ENCODE results near the gene LRRC4C.

LRRC4C gene

DNA sequence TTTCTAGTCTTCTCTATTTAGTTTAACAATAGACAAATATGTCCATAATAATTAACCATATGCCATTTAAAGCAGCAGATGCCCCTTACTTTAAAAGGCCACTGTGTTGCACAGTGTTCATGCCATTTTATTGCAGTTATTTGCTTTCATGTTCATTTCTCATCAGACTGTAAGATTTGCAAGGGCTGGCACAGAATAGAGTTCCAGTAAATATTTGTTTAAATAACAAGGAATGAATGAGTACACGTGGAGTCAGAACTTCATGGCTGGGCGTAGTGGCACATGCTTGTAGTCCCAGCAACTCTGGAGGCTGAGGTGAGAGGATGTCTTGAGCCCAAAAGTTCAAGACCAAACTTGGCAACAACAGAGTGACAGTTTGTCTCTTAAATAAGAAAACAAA lies 1228.6 kb downstream of the LRRC4C start:
- Histone ChIP-seq H4K8ac (ENCODE audit: low read depth, low read length) (no peak overlapping the region), H4K91ac (ENCODE audit: low read depth, low read length, poor library complexity) (no peak overlapping the region), H3K4me2 (ENCODE audit: insufficient read depth, low read length, poor library complexity, severe bottlenecking) (no peak overlapping the region), H3K79me1 (ENCODE audit: low read depth, low read length) (no peaks in the 10 kb centered on the region), H3K4me1 (ENCODE audit: control insufficient read depth in 2 of 2, insufficient read depth in 1 of 2, low read depth in 1 of 2, low read length in 2 of 2) (no peaks in the 10 kb centered on the region), H3K9me3 (replicated peaks in 1 of 2; ENCODE audit: control insufficient read depth in 2 of 2, insufficient read depth in 1 of 2, low read depth in 1 of 2, low read length in 2 of 2) (no peaks in the 10 kb centered on the region), H3K27ac (replicated peaks; ENCODE audit: low read length) (no peak overlapping the region), H3K4ac (ENCODE audit: low read length) (no peak overlapping the region), H3K9ac (ENCODE audit: low read depth, low read length, poor library complexity) (no peak overlapping the region), H2BK5ac (ENCODE audit: low read length) (no peak overlapping the region), H3K18ac (ENCODE audit: low read length) (no peak overlapping the region), H3K27me3 (ENCODE audit: control insufficient read depth in 3 of 3, insufficient read depth in 3 of 3, low read depth in 1 of 3, low read length in 3 of 3) (no peaks in the 10 kb centered on the region), H2AFZ (ENCODE audit: low read length) (no peak overlapping the region), H2AK5ac (ENCODE audit: low read depth, low read length) (no peak overlapping the region), H3K4me3 (ENCODE audit: low read length in 2 of 2) (no peak overlapping the region), H2BK120ac (ENCODE audit: low read depth, low read length) (no peak overlapping the region), H3K23ac (ENCODE audit: low read depth, low read length, poor library complexity) (no peak overlapping the region), H3K36me3 (replicated peaks in 1 of 2; ENCODE audit: control insufficient read depth in 2 of 2, insufficient read depth in 2 of 2, low read length in 2 of 2) (no peaks in the 10 kb centered on the region), H3K14ac (ENCODE audit: low read length) (no peak overlapping the region), H2BK15ac (ENCODE audit: low read length) (no peak overlapping the region), H2BK12ac (ENCODE audit: low read length) (no peak overlapping the region)
- no peak for DNase-seq (ENCODE audit: low spot score)
- no CpG with 5 or more reads among the region's 2 CpGs for WGBS, 2 donors (ENCODE audit: extremely low coverage in 2 of 2, insufficient read length in 2 of 2, insufficient replicate concordance in 1 of 2)

DNA sequence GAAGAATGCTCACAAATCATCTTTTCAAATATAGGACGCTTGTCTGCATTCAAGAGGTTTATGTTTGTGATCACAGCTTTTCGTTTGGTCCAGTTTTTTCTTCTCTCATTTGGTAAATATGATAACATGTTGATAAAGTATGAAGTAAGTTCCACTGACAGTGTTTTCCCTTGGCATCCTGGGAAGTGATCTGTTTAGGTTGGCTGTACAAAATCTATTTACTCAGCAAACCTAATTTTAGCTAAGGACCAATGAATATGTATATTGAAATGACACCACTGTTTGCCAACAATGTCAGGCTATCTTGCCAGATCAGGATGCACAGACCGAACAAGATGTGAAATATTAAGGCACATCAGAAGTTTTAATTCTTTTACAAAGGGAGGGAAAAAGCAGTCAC lies 1230.8 kb downstream of the LRRC4C start:
- Histone ChIP-seq H3K4me1 (ENCODE audit: control insufficient read depth in 2 of 2, insufficient read depth in 1 of 2, low read depth in 1 of 2, low read length in 2 of 2) (no peaks in the 10 kb centered on the region), H3K4ac (ENCODE audit: low read length) (no peak overlapping the region)
- WGBS, 2 donors (ENCODE audit: extremely low coverage in 2 of 2, insufficient read length in 2 of 2, insufficient replicate concordance in 1 of 2) = no CpG with 5 or more reads among the region's 3 CpGs

DNA sequence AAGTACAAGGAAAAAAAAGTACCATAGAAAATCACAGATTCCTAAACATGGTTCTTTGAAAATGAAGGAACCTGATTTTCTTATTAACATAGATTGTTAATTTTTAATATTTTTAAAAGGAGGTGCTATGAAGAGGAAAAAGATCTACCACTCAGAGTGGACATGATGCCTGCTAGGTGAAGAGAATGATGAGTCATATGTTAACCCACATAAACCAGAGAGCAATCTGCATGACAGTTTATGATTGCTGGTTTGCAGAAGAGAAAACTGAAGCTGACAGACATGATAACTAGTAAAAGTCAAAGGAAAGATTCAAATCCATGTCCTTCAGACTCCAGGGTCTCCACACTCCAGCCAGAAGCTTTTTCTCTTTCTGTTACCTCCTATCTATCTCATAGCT lies 1231.7 kb downstream of the LRRC4C start:
- no peak overlapping the region for H3K4me2 ChIP-seq (ENCODE audit: insufficient read depth, low read length, poor library complexity, severe bottlenecking)
- no peak overlapping the region for H3K27ac ChIP-seq (replicated peaks; ENCODE audit: low read length)
- H2AFZ ChIP-seq (ENCODE audit: low read length) = no peak overlapping the region
- H3K18ac ChIP-seq (ENCODE audit: low read length) = no peak overlapping the region
- H2BK5ac ChIP-seq (ENCODE audit: low read length) = no peak overlapping the region
- H2BK15ac ChIP-seq (ENCODE audit: low read length) = no peak overlapping the region
- no peak overlapping the region for H2BK12ac ChIP-seq (ENCODE audit: low read length)
- no peaks in the 10 kb centered on the region for H3K79me1 ChIP-seq (ENCODE audit: low read depth, low read length)
- no peak overlapping the region for H3K23ac ChIP-seq (ENCODE audit: low read depth, low read length, poor library complexity)
- H3K27me3 ChIP-seq (ENCODE audit: control insufficient read depth in 3 of 3, insufficient read depth in 3 of 3, low read depth in 1 of 3, low read length in 3 of 3) = no peaks in the 10 kb centered on the region
- H3K4me3 ChIP-seq (ENCODE audit: low read length in 2 of 2) = no peak overlapping the region
- no peak overlapping the region for H3K9ac ChIP-seq (ENCODE audit: low read depth, low read length, poor library complexity)
- no peak overlapping the region for H4K91ac ChIP-seq (ENCODE audit: low read depth, low read length, poor library complexity)
- H3K4ac ChIP-seq (ENCODE audit: low read length) = no peak overlapping the region
- H3K4me1 ChIP-seq (ENCODE audit: control insufficient read depth in 2 of 2, insufficient read depth in 1 of 2, low read depth in 1 of 2, low read length in 2 of 2) = peaks cover 0 to 2% of the 10 kb centered on the region in 2 donors
- H2BK120ac ChIP-seq (ENCODE audit: low read depth, low read length) = no peak overlapping the region
- DNase-seq (ENCODE audit: low spot score) = no peak
- no peaks in the 10 kb centered on the region for H3K36me3 ChIP-seq (replicated peaks in 1 of 2; ENCODE audit: control insufficient read depth in 2 of 2, insufficient read depth in 2 of 2, low read length in 2 of 2)
- no peaks in the 10 kb centered on the region for H3K9me3 ChIP-seq (replicated peaks in 1 of 2; ENCODE audit: control insufficient read depth in 2 of 2, insufficient read depth in 1 of 2, low read depth in 1 of 2, low read length in 2 of 2)
- H3K14ac ChIP-seq (ENCODE audit: low read length) = no peak overlapping the region
- H2AK5ac ChIP-seq (ENCODE audit: low read depth, low read length) = no peak overlapping the region
- no peak overlapping the region for H4K8ac ChIP-seq (ENCODE audit: low read depth, low read length)

More for the DNA sequence above, 1230.8 kb downstream of the LRRC4C start:
- Histone ChIP-seq H2BK15ac (ENCODE audit: low read length) (no peak overlapping the region), H3K23ac (ENCODE audit: low read depth, low read length, poor library complexity) (no peak overlapping the region), H3K14ac (ENCODE audit: low read length) (no peak overlapping the region), H4K8ac (ENCODE audit: low read depth, low read length) (no peak overlapping the region), H3K9ac (ENCODE audit: low read depth, low read length, poor library complexity) (no peak overlapping the region), H3K18ac (ENCODE audit: low read length) (no peak overlapping the region), H3K4me3 (ENCODE audit: low read length in 2 of 2) (no peak overlapping the region), H3K27ac (replicated peaks; ENCODE audit: low read length) (no peak overlapping the region), H3K79me1 (ENCODE audit: low read depth, low read length) (no peaks in the 10 kb centered on the region), H3K9me3 (replicated peaks in 1 of 2; ENCODE audit: control insufficient read depth in 2 of 2, insufficient read depth in 1 of 2, low read depth in 1 of 2, low read length in 2 of 2) (no peaks in the 10 kb centered on the region), H2BK12ac (ENCODE audit: low read length) (no peak overlapping the region), H4K91ac (ENCODE audit: low read depth, low read length, poor library complexity) (no peak overlapping the region), H3K36me3 (replicated peaks in 1 of 2; ENCODE audit: control insufficient read depth in 2 of 2, insufficient read depth in 2 of 2, low read length in 2 of 2) (no peaks in the 10 kb centered on the region), H2BK5ac (ENCODE audit: low read length) (no peak overlapping the region), H3K27me3 (ENCODE audit: control insufficient read depth in 3 of 3, insufficient read depth in 3 of 3, low read depth in 1 of 3, low read length in 3 of 3) (no peaks in the 10 kb centered on the region), H2AFZ (ENCODE audit: low read length) (no peak overlapping the region), H2AK5ac (ENCODE audit: low read depth, low read length) (no peak overlapping the region), H3K4me2 (ENCODE audit: insufficient read depth, low read length, poor library complexity, severe bottlenecking) (no peak overlapping the region), H2BK120ac (ENCODE audit: low read depth, low read length) (no peak overlapping the region)
- DNase-seq (ENCODE audit: low spot score) = no peak

DNA sequence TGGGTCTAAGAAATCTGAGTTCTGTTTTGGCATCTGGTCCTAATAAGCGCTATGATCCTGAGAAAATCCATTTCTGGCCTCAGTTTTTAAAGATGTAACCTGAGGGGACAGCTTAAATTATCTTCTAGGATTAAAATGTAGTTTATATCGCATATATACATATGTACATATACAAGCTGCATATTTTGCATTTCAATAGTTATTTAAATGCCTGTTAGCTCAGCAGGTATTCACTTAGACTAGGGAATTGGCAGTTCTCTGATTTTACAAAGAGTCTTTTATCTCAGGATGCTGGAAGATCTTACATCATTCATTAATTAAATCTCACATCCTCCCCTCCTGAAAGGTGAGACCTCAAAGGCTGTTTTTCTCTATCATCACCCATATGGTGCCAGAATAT lies 1232.8 kb downstream of the LRRC4C start:
- no peak overlapping the region for H2AK5ac ChIP-seq (ENCODE audit: low read depth, low read length)
- H2BK15ac ChIP-seq (ENCODE audit: low read length) = no peak overlapping the region
- no peak overlapping the region for H4K8ac ChIP-seq (ENCODE audit: low read depth, low read length)
- no peak for DNase-seq (ENCODE audit: low spot score)
- no peak overlapping the region for H2BK5ac ChIP-seq (ENCODE audit: low read length)
- H3K4me2 ChIP-seq (ENCODE audit: insufficient read depth, low read length, poor library complexity, severe bottlenecking) = no peak overlapping the region
- no CpG with 5 or more reads among the region's 2 CpGs for WGBS, 2 donors (ENCODE audit: extremely low coverage in 2 of 2, insufficient read length in 2 of 2, insufficient replicate concordance in 1 of 2)
- no peak overlapping the region for H3K23ac ChIP-seq (ENCODE audit: low read depth, low read length, poor library complexity)
- H3K9me3 ChIP-seq (replicated peaks in 1 of 2; ENCODE audit: control insufficient read depth in 2 of 2, insufficient read depth in 1 of 2, low read depth in 1 of 2, low read length in 2 of 2) = no peaks in the 10 kb centered on the region
- no peak overlapping the region for H3K4me3 ChIP-seq (ENCODE audit: low read length in 2 of 2)
- no peak overlapping the region for H2BK120ac ChIP-seq (ENCODE audit: low read depth, low read length)
- H3K4ac ChIP-seq (ENCODE audit: low read length) = no peak overlapping the region
- H3K27me3 ChIP-seq (ENCODE audit: control insufficient read depth in 3 of 3, insufficient read depth in 3 of 3, low read depth in 1 of 3, low read length in 3 of 3) = no peaks in the 10 kb centered on the region
- no peaks in the 10 kb centered on the region for H3K79me1 ChIP-seq (ENCODE audit: low read depth, low read length)
- H3K4me1 ChIP-seq (ENCODE audit: control insufficient read depth in 2 of 2, insufficient read depth in 1 of 2, low read depth in 1 of 2, low read length in 2 of 2) = peaks cover 0 to 5% of the 10 kb centered on the region in 2 donors
- no peak overlapping the region for H2AFZ ChIP-seq (ENCODE audit: low read length)
- H3K27ac ChIP-seq (replicated peaks; ENCODE audit: low read length) = no peak overlapping the region
- H3K18ac ChIP-seq (ENCODE audit: low read length) = no peak overlapping the region
- no peaks in the 10 kb centered on the region for H3K36me3 ChIP-seq (replicated peaks in 1 of 2; ENCODE audit: control insufficient read depth in 2 of 2, insufficient read depth in 2 of 2, low read length in 2 of 2)
- H4K91ac ChIP-seq (ENCODE audit: low read depth, low read length, poor library complexity) = no peak overlapping the region
- no peak overlapping the region for H3K14ac ChIP-seq (ENCODE audit: low read length)
- no peak overlapping the region for H3K9ac ChIP-seq (ENCODE audit: low read depth, low read length, poor library complexity)
- H2BK12ac ChIP-seq (ENCODE audit: low read length) = no peak overlapping the region
